ENCODE data around the gene EQTN. TPM values are rescaled to one million over a fixed set of nuclear protein-coding genes. Genes with fewer than 3 reads are reported as not detected.

The EQTN gene
- total RNA-seq, 1 donor from 2014 or later, result 3.4 TPM

- no peak overlapping the region for H3K9ac ChIP-seq
- TF ChIP-seq EZH2phosphoT487 (IDR thresholded peaks at IDR 0.05) (no peak), EZH2 (IDR thresholded peaks at IDR 0.05) (no peak), CTCF (IDR thresholded peaks at IDR 0.05) (no peak)
- no peaks in the 10 kb centered on the region for H3K4me1 ChIP-seq
- no peak overlapping the region for H3K4me3 Mint-ChIP-seq
- H3F3A ChIP-seq (ENCODE audit: low read depth), result no peaks in the 10 kb centered on the region
- H3K36me3 ChIP-seq, result no peaks in the 10 kb centered on the region
- H3K79me2 ChIP-seq (ENCODE audit: low read depth), result no peaks in the 10 kb centered on the region
- no peak overlapping the region for H3K4me3 ChIP-seq
- H4K20me1 ChIP-seq (ENCODE audit: low read depth), result no peaks in the 10 kb centered on the region
- no peaks in the 10 kb centered on the region for H3K36me3 Mint-ChIP-seq
- peaks cover 4% of the 10 kb centered on the region for H3K4me1 Mint-ChIP-seq
- H3K27me3 Mint-ChIP-seq (ENCODE audit: insufficient read depth, low read depth), result no peaks in the 10 kb centered on the region
- no peak overlapping the region for H3K27ac ChIP-seq
- peak overlapping the region; percentile 43 for H2AFZ ChIP-seq (replicated peaks)
- H3K27ac Mint-ChIP-seq, result no peak overlapping the region
- no peaks in the 10 kb centered on the region for H3K9me3 ChIP-seq (ENCODE audit: low read depth)
- H3K27me3 ChIP-seq, result no peaks in the 10 kb centered on the region
- peak; percentile 9 for DNase-seq (ENCODE audit: low spot score)
- peaks cover 6% of the 10 kb centered on the region for H3K9me3 Mint-ChIP-seq
- H3K4me2 ChIP-seq, result no peak overlapping the region
These were observed 6.3 kb upstream of the EQTN start for GRCh38 chr9:27303219-27303618.

GRCh38 chr9:27293996-27294395 is 3.0 kb downstream of the EQTN start:
- Mint-ChIP-seq H3K9me3 (no peaks in the 10 kb centered on the region), H3K4me3 (no peak overlapping the region), H3K27ac (no peak overlapping the region), H3K27me3 (ENCODE audit: insufficient read depth, low read depth) (peaks cover 3% of the 10 kb centered on the region), H3K4me1 (no peaks in the 10 kb centered on the region), H3K36me3 (no peaks in the 10 kb centered on the region)
- Histone ChIP-seq H3K27me3 (no peaks in the 10 kb centered on the region), H3K36me3 (no peaks in the 10 kb centered on the region), H3K9ac (no peak overlapping the region), H3K4me2 (no peak overlapping the region), H2AFZ (replicated peaks) (no peak overlapping the region), H4K20me1 (ENCODE audit: low read depth) (no peaks in the 10 kb centered on the region), H3K4me3 (no peak overlapping the region), H3K27ac (no peak overlapping the region), H3K9me3 (ENCODE audit: low read depth) (no peaks in the 10 kb centered on the region), H3K79me2 (ENCODE audit: low read depth) (no peaks in the 10 kb centered on the region), H3K4me1 (no peaks in the 10 kb centered on the region), H3F3A (ENCODE audit: low read depth) (no peaks in the 10 kb centered on the region)
- TF ChIP-seq EZH2 (IDR thresholded peaks at IDR 0.05) (no peak), EZH2phosphoT487 (IDR thresholded peaks at IDR 0.05) (no peak), CTCF (IDR thresholded peaks at IDR 0.05) (no peak)
- DNase-seq (ENCODE audit: low spot score), result no peak

GRCh38 chr9:27292659-27293405 is 4.1 kb downstream of the EQTN start:
- H3K36me3 ChIP-seq, result no peaks in the 10 kb centered on the region
- Mint-ChIP-seq H3K36me3 (no peaks in the 10 kb centered on the region), H3K27me3 (ENCODE audit: insufficient read depth, low read depth) (peaks cover 3% of the 10 kb centered on the region), H3K9me3 (no peaks in the 10 kb centered on the region), H3K27ac (no peak overlapping the region), H3K4me3 (no peak overlapping the region), H3K4me1 (no peaks in the 10 kb centered on the region)
- DNase-seq (ENCODE audit: low spot score), result peak; percentile 28
- no peaks in the 10 kb centered on the region for H3K79me2 ChIP-seq (ENCODE audit: low read depth)
- no peak overlapping the region for H3K4me3 ChIP-seq
- no peak overlapping the region for H3K9ac ChIP-seq
- no peaks in the 10 kb centered on the region for H3F3A ChIP-seq (ENCODE audit: low read depth)
- H3K9me3 ChIP-seq (ENCODE audit: low read depth), result no peaks in the 10 kb centered on the region
- no peak overlapping the region for H3K4me2 ChIP-seq
- no peak for TF ChIP-seq EZH2phosphoT487 (IDR thresholded peaks at IDR 0.05)
- no peak for TF ChIP-seq EZH2 (IDR thresholded peaks at IDR 0.05)
- TF ChIP-seq CTCF (IDR thresholded peaks at IDR 0.05), result no peak
- no peak overlapping the region for H2AFZ ChIP-seq (replicated peaks)
- no peaks in the 10 kb centered on the region for H4K20me1 ChIP-seq (ENCODE audit: low read depth)
- no peaks in the 10 kb centered on the region for H3K4me1 ChIP-seq
- H3K27me3 ChIP-seq, result no peaks in the 10 kb centered on the region
- no peak overlapping the region for H3K27ac ChIP-seq
